ENCODE measurements around the gene MED13L.

MED13L gene

DNA sequence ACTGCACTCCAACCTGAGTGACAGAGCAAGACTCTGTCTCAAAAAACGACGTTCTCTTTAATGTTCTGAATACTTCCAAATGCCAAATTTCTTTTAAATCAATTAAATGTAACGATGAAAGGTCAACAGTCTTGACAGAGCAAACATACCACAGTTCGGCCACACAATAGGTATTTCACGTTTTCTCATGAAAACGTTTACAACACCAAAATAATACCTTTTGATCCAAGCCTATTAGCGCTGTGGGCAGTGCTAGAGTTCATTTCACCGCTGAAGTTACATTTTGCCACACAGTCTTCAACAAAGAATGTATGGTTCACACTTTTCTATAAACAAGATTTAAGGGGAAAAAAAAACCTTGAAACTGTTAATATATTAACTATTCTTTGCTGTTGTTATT, 122.1 kb downstream of the MED13L start:
- Histone ChIP-seq H3K27ac (no peak overlapping the region), H3K9me3 (no peaks in the 10 kb centered on the region), H3K27me3 (no peaks in the 10 kb centered on the region), H3K36me3 (no peaks in the 10 kb centered on the region), H3K4me3 (no peak overlapping the region), H3K4me1 (peaks cover 0 to 93% (median 51%) of the 10 kb centered on the region in 4 donors)
- intact Hi-C loops (cut with DNase I; ENCODE audit: low total_unique reads) = loop anchor here (10.0 kb wide), 1 partner anchor 79 kb away; no protein-coding TSS in a partner anchor
- DNase-seq = no peak
- TF ChIP-seq, protein P1, sequence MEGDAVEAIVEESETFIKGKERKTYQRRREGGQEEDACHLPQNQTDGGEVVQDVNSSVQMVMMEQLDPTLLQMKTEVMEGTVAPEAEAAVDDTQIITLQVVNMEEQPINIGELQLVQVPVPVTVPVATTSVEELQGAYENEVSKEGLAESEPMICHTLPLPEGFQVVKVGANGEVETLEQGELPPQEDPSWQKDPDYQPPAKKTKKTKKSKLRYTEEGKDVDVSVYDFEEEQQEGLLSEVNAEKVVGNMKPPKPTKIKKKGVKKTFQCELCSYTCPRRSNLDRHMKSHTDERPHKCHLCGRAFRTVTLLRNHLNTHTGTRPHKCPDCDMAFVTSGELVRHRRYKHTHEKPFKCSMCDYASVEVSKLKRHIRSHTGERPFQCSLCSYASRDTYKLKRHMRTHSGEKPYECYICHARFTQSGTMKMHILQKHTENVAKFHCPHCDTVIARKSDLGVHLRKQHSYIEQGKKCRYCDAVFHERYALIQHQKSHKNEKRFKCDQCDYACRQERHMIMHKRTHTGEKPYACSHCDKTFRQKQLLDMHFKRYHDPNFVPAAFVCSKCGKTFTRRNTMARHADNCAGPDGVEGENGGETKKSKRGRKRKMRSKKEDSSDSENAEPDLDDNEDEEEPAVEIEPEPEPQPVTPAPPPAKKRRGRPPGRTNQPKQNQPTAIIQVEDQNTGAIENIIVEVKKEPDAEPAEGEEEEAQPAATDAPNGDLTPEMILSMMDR (IDR thresholded peaks at IDR 0.05) = no peak

DNA sequence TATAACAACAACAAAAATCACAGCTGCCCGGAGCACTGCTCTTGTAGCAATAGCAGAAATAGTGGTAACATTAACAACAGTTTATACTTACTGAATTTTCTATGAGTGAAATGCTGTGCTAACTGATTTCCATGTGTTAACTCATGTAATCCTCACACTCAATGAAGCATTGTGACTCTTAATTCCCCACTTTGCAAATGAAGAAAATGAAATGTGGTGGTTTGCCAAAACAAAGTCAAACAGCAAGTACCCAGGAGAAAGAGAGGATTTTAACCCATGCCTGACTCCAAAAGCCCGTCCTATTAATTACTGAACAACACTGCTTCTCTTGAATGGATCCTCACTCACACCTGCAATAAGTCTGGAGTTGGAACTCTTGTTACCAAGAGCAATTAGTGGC, 123.5 kb downstream of the MED13L start:
- Histone ChIP-seq H3K36me3 (no peaks in the 10 kb centered on the region), H3K27ac (no peak overlapping the region), H3K27me3 (no peaks in the 10 kb centered on the region), H3K9me3 (no peaks in the 10 kb centered on the region), H3K4me1 (peaks cover 0 to 93% (median 48%) of the 10 kb centered on the region in 4 donors), H3K4me3 (no peak overlapping the region)
- DNase-seq = no peak
- TF ChIP-seq, protein P1 (IDR thresholded peaks at IDR 0.05) = no peak
- intact Hi-C loops (cut with DNase I; ENCODE audit: low total_unique reads) = loop anchor here (10.0 kb wide), 1 partner anchor 81 kb away; no protein-coding TSS in a partner anchor

DNA sequence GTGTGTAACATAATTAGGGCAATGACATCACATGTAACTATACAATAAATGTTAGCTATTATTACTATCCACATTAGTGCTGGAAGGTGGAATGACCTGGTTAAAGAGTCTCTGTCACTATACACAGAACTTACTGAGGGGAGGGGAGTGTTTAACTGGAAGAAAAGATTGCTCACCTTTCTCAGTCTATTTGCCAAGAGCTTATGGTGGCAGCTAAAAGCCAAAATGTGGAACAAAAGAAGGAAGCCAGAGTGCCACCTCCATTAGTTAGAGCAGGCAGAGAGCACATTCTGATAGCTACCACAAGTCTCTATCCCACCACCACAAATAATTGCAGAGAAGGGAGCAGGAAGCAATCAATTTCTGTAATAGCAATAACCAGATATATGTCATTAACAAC, 124.4 kb downstream of the MED13L start:
- H3K36me3 ChIP-seq = no peaks in the 10 kb centered on the region
- peaks cover 0 to 93% (median 47%) of the 10 kb centered on the region in 4 donors for H3K4me1 ChIP-seq
- TF ChIP-seq, protein P1 (IDR thresholded peaks at IDR 0.05) = no peak
- H3K27ac ChIP-seq = no peak overlapping the region
- intact Hi-C loops (cut with DNase I; ENCODE audit: low total_unique reads) = loop anchor here (10.0 kb wide), 1 partner anchor 82 kb away; no protein-coding TSS in a partner anchor
- H3K4me3 ChIP-seq = no peak overlapping the region
- H3K27me3 ChIP-seq = no peaks in the 10 kb centered on the region
- H3K9me3 ChIP-seq = no peaks in the 10 kb centered on the region
- DNase-seq = no peak

DNA sequence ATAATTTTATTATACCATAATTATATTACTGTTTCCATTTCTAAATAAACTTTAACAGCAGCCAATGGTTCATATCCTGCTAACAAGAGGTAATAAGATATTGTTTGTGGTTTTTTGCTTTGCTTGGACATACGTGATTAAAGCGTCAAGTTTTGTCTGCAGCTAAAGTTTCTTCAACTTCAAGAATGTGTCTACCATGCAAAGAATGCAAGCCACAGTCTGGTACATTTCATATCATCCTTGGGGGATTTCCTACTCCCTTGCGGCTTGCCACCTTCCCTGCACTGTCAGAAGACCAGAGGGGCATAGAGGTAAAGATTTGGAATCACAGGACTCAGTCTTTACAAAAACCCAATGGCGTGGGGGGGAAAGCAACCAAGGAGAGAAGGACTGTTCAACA, 125.2 kb downstream of the MED13L start:
- Histone ChIP-seq H3K4me3 (no peak overlapping the region), H3K27ac (no peak overlapping the region), H3K4me1 (peaks cover 0 to 86% (median 40%) of the 10 kb centered on the region in 4 donors), H3K9me3 (no peaks in the 10 kb centered on the region), H3K36me3 (no peaks in the 10 kb centered on the region), H3K27me3 (no peaks in the 10 kb centered on the region)
- no peak for DNase-seq
- intact Hi-C loops (cut with DNase I; ENCODE audit: low total_unique reads) = loop anchor here (10.0 kb wide), 1 partner anchor 83 kb away; no protein-coding TSS in a partner anchor
- TF ChIP-seq, protein P1 (IDR thresholded peaks at IDR 0.05) = no peak

DNA sequence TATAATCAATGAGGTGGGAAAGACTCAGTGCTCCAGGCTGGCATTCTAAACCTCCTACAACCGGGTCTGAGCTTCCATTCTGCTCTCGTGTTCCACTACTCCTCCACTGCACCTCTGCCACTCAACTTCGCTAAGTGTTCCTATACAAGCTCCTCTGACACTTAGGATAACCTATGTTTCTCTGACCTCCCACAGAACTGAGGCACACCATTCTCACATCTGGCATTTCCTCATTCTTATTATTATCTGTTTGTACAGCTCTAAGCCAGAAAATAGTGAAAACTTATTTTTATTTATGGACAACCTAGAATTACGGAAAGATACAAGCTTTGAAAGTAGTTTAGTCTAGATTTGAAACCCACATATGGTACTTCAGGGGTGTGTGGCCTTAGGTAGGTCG, 127.0 kb downstream of the MED13L start:
- H3K27me3 ChIP-seq = no peaks in the 10 kb centered on the region
- H3K9me3 ChIP-seq = no peaks in the 10 kb centered on the region
- peaks cover 0 to 89% (median 36%) of the 10 kb centered on the region in 4 donors for H3K4me1 ChIP-seq
- intact Hi-C loops (cut with DNase I; ENCODE audit: low total_unique reads) = loop anchor here (10.0 kb wide), 1 partner anchor 84 kb away; no protein-coding TSS in a partner anchor
- no peak for DNase-seq
- H3K27ac ChIP-seq = no peak overlapping the region
- TF ChIP-seq, protein P1 (IDR thresholded peaks at IDR 0.05) = no peak
- no peak overlapping the region for H3K4me3 ChIP-seq
- H3K36me3 ChIP-seq = no peaks in the 10 kb centered on the region

All from tibial artery (tissue), 4 donors.